OCI-LY7 (cell line): Measurements from ENCODE around the gene TMPRSS3. TPM values are rescaled to one million over a fixed set of nuclear protein-coding genes. Genes with fewer than 3 reads are reported as not detected.

Experiments used
- BruUV-seq: library from RNA; stranded (reverse); fragments of 400-500 nt; replicated peaks from 2 replicates; lab custom pipeline; 2021; lab: Mats Ljungman, UMichigan
- CTCF ChIA-PET: fragments of 300-600 bp; sonication (Branson Sonifier 250); formaldehyde crosslinking; loops from one replicate; lab custom pipeline; 2022; ENCODE audit warnings: antibody characterized with exemption; ENCODE audit not compliant: unreplicated experiment; lab: Charles Lee
- POLR2A ChIA-PET: fragments of 300-600 bp; sonication (Branson Sonifier 250); formaldehyde crosslinking; loops from one replicate; lab custom pipeline; 2022; ENCODE audit warnings: antibody characterized with exemption; lab: Charles Lee
- DNase-seq: peaks from one replicate; pipeline ENCODE4 v3.0.0-alpha.2; 2015; ENCODE audit warnings: low spot score
- H2AFZ ChIP-seq: fragments of 200-600 bp; sonication (generic), shearing (Covaris generic); 2 replicates; pipeline ENCODE4 v1.6.1; 2014; ENCODE audit warnings: mild to moderate bottlenecking, antibody characterized with exemption, low read length, moderate library complexity
- H3K27ac ChIP-seq: fragments of 200-600 bp; sonication (generic); 2 replicates; pipeline ENCODE4 v1.5.1; 2014; ENCODE audit warnings: mixed run types, low read depth, mild to moderate bottlenecking, moderate library complexity, low read length, inconsistent platforms; ENCODE audit not compliant: poor library complexity, severe bottlenecking
- H3K36me3 ChIP-seq: fragments of 200-600 bp; sonication (generic); 2 replicates; pipeline ENCODE4 v1.6.1; 2014; ENCODE audit warnings: mild to moderate bottlenecking, antibody characterized with exemption, low read length, moderate library complexity, mixed read lengths; ENCODE audit not compliant: insufficient read depth
- H3K4me1 ChIP-seq: fragments of 200-600 bp; sonication (generic); 2 replicates; pipeline ENCODE4 v1.5.1; 2014; ENCODE audit warnings: mild to moderate bottlenecking, low read length; ENCODE audit not compliant: insufficient read depth, poor library complexity, severe bottlenecking
- H3K4me2 ChIP-seq: fragments of 200-600 bp; sonication (generic); 2 replicates; pipeline ENCODE4 v1.6.1; 2014; ENCODE audit warnings: mild to moderate bottlenecking, low read length
- H3K4me3 ChIP-seq: fragments of 200-600 bp; sonication (generic); 2 replicates; pipeline ENCODE4 v1.5.1; 2014; ENCODE audit warnings: mild to moderate bottlenecking, low read depth, low read length; ENCODE audit not compliant: poor library complexity, severe bottlenecking
- H3K79me2 ChIP-seq: fragments of 200-600 bp; sonication (generic); 2 replicates; pipeline ENCODE4 v1.6.1; 2016; ENCODE audit warnings: low read depth, mild to moderate bottlenecking, low read length, moderate library complexity, mixed read lengths; ENCODE audit not compliant: insufficient read depth
- H3K9me2 ChIP-seq: fragments of 200-600 bp; sonication (generic); 2 replicates; pipeline ENCODE4 v1.6.1; 2016; ENCODE audit warnings: mild to moderate bottlenecking, low read length, mixed read lengths; ENCODE audit not compliant: insufficient read depth
- H3K9me3 ChIP-seq: fragments of 200-600 bp; sonication (generic); 2 replicates; pipeline ENCODE4 v1.6.1; 2014; ENCODE audit warnings: mild to moderate bottlenecking, mixed run types, low read length, mixed read lengths
- H4K20me1 ChIP-seq: fragments of 200-600 bp; sonication (generic); 2 replicates; pipeline ENCODE4 v1.6.1; 2014; ENCODE audit warnings: mild to moderate bottlenecking, antibody characterized with exemption, low read length, moderate library complexity, mixed read lengths; ENCODE audit not compliant: insufficient read depth
- EZH2phosphoT487 ChIP-seq: fragments of 200-600 bp; sonication (generic); IDR thresholded peaks from 2 replicates; pipeline ENCODE4 v1.6.1; 2018; ENCODE audit warnings: low read depth, borderline replicate concordance, mild to moderate bottlenecking, mixed run types, antibody characterized with exemption, low read length, moderate library complexity, mixed read lengths
- intact Hi-C: fragments of 100-400 bp; cut with micrococcal nuclease; formaldehyde crosslinking; loops from one replicate; pipeline ENCODE4 v1.10.0; 2022; ENCODE audit not compliant: unreplicated experiment
- total RNA-seq, 2 experiments: library from RNA; depleted of rRNA in 1 of 2; stranded (reverse); fragments of >200 nt in 1 of 2; shearing (Covaris generic) in 1 of 2; gene quantifications; 2 replicates each; pipeline ENCODE4 v1.2.3, GENCODE V29; 2014 to 2022
- TF ChIP-seq, protein P1 (sequence below): fragments of 200-600 bp; sonication (generic); conservative IDR thresholded peaks from 2 replicates; pipeline ENCODE4 v1.5.1; 2014; ENCODE audit warnings: mild to moderate bottlenecking, antibody characterized with exemption, low read length, moderate library complexity, mixed read lengths

TMPRSS3 gene
- total RNA-seq, 2 experiments from 2014 or later = not detected

DNA sequence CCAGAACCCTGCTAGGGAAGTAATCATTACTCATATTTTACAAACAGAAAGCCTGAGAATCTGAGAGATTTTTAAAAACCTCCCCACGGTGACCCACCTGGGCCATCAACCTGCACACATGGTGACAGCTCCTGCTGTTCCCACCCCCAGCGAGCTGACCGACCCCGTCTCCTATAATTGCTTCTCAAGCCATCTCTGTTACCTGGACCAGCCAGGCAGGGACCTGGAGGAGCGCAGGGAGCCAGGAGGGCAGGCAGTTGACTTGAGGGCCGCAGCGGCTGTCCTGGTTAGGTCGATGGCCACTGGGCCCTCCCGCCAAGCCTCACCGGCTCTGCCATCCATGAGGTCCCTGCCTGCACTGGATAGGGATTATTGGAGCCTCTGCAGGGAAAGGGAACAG is 52.8 kb downstream of the TMPRSS3 start:
- Histone ChIP-seq H3K4me1 (no peaks in the 10 kb centered on the region), H3K36me3 (no peaks in the 10 kb centered on the region), H3K79me2 (no peaks in the 10 kb centered on the region), H3K9me2 (no peaks in the 10 kb centered on the region), H3K9me3 (no peaks in the 10 kb centered on the region), H3K4me3 (no peak overlapping the region), H3K27ac (no peak overlapping the region), H3K4me2 (no peak overlapping the region), H2AFZ (no peak overlapping the region), H4K20me1 (no peaks in the 10 kb centered on the region)
- BruUV-seq = no TSS peak
- intact Hi-C loops = no loop called here
- DNase-seq = no peak
- TF ChIP-seq, protein P1, sequence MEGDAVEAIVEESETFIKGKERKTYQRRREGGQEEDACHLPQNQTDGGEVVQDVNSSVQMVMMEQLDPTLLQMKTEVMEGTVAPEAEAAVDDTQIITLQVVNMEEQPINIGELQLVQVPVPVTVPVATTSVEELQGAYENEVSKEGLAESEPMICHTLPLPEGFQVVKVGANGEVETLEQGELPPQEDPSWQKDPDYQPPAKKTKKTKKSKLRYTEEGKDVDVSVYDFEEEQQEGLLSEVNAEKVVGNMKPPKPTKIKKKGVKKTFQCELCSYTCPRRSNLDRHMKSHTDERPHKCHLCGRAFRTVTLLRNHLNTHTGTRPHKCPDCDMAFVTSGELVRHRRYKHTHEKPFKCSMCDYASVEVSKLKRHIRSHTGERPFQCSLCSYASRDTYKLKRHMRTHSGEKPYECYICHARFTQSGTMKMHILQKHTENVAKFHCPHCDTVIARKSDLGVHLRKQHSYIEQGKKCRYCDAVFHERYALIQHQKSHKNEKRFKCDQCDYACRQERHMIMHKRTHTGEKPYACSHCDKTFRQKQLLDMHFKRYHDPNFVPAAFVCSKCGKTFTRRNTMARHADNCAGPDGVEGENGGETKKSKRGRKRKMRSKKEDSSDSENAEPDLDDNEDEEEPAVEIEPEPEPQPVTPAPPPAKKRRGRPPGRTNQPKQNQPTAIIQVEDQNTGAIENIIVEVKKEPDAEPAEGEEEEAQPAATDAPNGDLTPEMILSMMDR = no peak
- TF ChIP-seq EZH2phosphoT487 = no peak
- ChIA-PET POLR2A (interaction anchor here (0.7 to 2.0 kb wide), 2 partner anchors 19 to 567 kb away, joined by 3 to 4 read pairs; no protein-coding TSS in a partner anchor), CTCF (no interaction called here)

DNA sequence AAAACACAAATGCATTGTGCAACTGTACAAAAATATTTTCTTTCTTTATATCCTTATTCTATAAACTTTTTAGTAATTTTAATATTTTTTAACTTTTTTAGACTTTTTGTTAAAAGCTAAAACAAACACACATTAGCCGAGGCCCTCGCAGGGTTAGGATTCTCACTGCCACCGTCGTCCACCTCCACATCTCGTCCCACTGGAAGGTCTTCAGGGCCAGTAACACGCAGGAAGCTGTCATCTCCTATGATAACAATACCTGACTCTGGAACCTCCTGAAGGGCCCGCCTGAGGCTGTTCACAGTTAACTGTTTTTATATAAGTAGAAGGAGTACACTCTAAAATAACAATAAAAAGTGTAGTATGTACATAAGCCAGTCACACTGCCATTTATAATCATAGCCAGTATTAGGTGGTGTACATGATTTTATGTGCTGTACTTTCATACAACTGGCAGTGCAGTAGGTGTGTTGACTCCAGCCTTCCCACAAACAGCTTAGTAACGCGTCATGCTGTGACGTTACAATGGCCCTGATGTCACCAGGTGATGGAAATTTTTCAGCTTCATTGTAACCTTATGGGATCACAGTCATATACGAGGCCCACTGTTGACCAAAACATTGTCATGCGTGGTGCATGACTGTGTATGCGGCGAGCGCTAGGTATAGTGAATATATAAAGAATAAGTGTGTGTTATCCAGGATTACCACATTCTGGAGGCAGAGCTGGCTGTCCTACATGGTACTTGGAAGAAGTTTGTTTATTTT is 53.9 kb downstream of the TMPRSS3 start:
- no peaks in the 10 kb centered on the region for H3K9me2 ChIP-seq
- intact Hi-C loops = no loop called here
- no TSS peak for BruUV-seq
- H3K79me2 ChIP-seq = no peaks in the 10 kb centered on the region
- no peaks in the 10 kb centered on the region for H4K20me1 ChIP-seq
- ChIA-PET CTCF (no interaction called here), POLR2A (interaction anchor here (0.7 to 2.0 kb wide), 2 partner anchors 21 to 127 kb away, joined by 3 to 4 read pairs; no protein-coding TSS in a partner anchor)
- no peaks in the 10 kb centered on the region for H3K36me3 ChIP-seq
- H2AFZ ChIP-seq = no peak overlapping the region
- 0 out of 2 replicates have a peak, but pooled peaks cover 3% of the 10 kb centered on the region for H3K9me3 ChIP-seq
- no peak for DNase-seq
- no peak overlapping the region for H3K4me3 ChIP-seq
- TF ChIP-seq EZH2phosphoT487 = no peak
- TF ChIP-seq, protein P1 = no peak
- H3K27ac ChIP-seq = no peak overlapping the region
- no peaks in the 10 kb centered on the region for H3K4me1 ChIP-seq
- H3K4me2 ChIP-seq = no peak overlapping the region
